ENCODE measurements around the gene SUCLG2.

SUCLG2 gene

DNA sequence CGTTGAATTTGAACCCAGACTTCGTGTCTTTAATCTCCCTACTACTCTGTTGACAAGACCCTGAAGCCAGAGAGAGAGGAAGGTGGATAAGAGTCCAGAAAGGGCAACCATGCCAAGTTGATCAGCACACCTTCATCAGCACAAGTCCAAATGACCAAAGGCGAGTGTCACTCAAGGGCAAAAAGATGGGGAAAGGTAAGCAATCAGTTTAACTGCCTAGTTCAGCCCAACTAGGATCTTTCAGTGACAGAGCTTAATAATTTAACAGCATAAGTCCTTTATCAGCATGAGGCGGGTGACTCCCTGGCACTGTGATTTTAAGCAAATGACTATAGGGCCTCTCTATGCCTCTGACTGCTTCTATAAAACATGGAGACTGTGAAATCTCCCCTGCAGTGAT lies 6.2 kb downstream of the SUCLG2 start:
- TF ChIP-seq, protein P1, sequence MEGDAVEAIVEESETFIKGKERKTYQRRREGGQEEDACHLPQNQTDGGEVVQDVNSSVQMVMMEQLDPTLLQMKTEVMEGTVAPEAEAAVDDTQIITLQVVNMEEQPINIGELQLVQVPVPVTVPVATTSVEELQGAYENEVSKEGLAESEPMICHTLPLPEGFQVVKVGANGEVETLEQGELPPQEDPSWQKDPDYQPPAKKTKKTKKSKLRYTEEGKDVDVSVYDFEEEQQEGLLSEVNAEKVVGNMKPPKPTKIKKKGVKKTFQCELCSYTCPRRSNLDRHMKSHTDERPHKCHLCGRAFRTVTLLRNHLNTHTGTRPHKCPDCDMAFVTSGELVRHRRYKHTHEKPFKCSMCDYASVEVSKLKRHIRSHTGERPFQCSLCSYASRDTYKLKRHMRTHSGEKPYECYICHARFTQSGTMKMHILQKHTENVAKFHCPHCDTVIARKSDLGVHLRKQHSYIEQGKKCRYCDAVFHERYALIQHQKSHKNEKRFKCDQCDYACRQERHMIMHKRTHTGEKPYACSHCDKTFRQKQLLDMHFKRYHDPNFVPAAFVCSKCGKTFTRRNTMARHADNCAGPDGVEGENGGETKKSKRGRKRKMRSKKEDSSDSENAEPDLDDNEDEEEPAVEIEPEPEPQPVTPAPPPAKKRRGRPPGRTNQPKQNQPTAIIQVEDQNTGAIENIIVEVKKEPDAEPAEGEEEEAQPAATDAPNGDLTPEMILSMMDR (IDR thresholded peaks at IDR 0.05; ENCODE audit: control extremely low read depth, extremely low read depth, low read depth, missing control alignments), result no peak
- ChIA-PET POLR2A (no interaction called here), CTCF (interaction anchor here (0.8 to 0.9 kb wide), 2 partner anchors 12 to 16 kb away, joined by 3 read pairs; no protein-coding TSS in a partner anchor)
- no peak for DNase-seq (ENCODE audit: extremely low spot score)

DNA sequence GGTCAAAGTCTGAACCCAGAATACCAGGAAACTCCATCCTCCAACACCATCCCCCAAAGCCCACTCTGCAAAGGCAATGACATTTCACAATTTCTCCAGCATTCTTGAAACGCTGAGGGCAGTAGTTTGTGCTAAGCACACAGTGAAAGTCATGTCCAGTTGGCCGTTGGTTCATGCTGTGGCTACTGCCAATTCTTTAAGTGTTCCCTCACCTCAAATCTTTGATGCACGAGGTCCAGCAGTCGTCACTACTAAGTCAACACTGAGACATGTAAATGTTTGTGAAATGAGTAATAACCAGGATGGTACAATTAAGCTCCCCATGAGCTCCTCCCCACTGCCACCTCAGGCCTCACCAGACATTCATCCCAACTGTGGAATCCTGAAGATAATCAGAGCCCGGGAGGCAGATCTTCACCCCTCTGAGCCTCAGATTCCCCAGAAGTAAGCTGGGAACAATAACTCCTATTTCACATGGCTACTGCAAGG lies 7.0 kb downstream of the SUCLG2 start:
- ChIA-PET POLR2A (no interaction called here), CTCF (interaction anchor here (0.8 kb wide), 1 partner anchor 16 kb away, joined by 3 read pairs; no protein-coding TSS in a partner anchor)
- TF ChIP-seq, protein P1 (IDR thresholded peaks at IDR 0.05; ENCODE audit: control extremely low read depth, extremely low read depth, low read depth, missing control alignments), result no peak
- DNase-seq (ENCODE audit: extremely low spot score), result no peak

DNA sequence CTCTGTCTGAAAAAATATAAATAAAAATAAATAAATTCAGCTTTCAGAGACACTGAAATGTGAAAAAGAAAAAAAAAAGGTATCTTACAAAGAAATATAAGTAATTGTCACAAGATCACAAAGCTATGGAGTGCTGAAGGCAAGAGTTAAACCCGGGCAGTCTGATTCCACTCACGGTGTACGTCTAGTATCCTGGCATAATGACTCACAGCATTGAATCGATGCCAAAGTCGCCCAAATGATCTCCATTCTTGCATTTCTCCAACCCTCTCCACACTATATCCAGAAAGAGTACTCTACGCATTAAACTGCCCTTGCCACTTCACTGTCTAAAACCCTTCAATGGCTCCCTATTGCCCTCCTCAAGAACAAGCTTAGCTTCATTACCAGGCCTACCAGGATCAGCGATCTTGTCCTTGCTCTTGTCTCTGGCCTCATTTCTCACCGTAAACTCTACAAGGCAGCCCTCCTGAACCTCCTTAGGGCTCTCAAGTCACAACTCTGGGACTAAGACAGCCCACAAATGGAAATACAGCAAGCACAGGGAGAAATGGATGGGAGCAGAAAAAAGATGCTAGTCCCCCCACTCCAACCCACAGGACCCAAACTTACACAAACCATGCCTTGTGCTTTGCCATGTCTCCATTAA lies 7.7 kb downstream of the SUCLG2 start:
- DNase-seq (ENCODE audit: extremely low spot score), result no peak
- TF ChIP-seq, protein P1 (IDR thresholded peaks at IDR 0.05; ENCODE audit: control extremely low read depth, extremely low read depth, low read depth, missing control alignments), result no peak
- ChIA-PET POLR2A (no interaction called here), CTCF (no interaction called here)

DNA sequence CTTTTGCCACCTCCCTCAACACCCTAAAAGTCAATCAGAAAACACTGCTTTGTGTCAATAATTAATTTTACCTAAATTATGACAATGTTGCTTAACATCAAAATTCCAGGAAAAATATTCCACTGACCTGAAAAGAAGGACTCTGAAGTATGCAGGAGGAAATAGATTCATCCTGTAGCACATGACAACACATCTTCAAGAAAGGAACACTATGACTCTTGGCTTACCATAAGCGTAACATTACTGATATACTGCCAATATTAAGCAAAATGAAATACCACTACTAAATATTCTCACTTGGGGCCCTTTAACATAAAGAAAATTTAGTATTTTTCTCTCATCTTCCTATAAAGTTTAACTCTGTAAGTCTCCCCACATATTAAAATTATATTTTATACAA lies 9.6 kb downstream of the SUCLG2 start:
- DNase-seq (ENCODE audit: extremely low spot score), result no peak
- CTCF ChIA-PET, result interaction anchor here (1.1 to 1.3 kb wide), 3 partner anchors 11 to 75 kb away, joined by 3 read pairs; no protein-coding TSS in a partner anchor
- POLR2A ChIA-PET, result no interaction called here
- TF ChIP-seq, protein P1 (IDR thresholded peaks at IDR 0.05; ENCODE audit: control extremely low read depth, extremely low read depth, low read depth, missing control alignments), result no peak

DNA sequence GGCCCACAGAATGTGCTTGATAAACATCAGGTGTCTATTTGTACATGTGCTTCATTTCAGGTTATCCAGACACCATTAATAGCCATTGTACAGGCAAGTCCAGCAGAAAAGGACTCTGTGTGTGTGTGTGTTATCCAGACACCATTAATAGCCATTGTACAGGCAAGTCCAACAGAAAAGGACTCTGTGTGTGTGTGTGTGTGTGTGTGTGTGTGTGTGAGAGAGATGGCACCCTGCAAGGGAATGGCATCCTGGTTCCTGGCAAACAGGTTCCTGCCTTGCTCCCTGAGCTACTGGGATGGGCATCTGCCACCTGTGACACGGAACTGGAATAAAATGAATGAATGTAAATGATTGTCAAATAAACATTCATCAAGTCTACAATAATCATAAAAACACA lies 11.7 kb downstream of the SUCLG2 start:
- ChIA-PET POLR2A (no interaction called here), CTCF (interaction anchor here (1.2 to 1.3 kb wide), 2 partner anchors 13 to 21 kb away, joined by 3 to 4 read pairs; no protein-coding TSS in a partner anchor)
- no peak for DNase-seq (ENCODE audit: extremely low spot score)
- TF ChIP-seq, protein P1 (IDR thresholded peaks at IDR 0.05; ENCODE audit: control extremely low read depth, extremely low read depth, low read depth, missing control alignments), result no peak

DNA sequence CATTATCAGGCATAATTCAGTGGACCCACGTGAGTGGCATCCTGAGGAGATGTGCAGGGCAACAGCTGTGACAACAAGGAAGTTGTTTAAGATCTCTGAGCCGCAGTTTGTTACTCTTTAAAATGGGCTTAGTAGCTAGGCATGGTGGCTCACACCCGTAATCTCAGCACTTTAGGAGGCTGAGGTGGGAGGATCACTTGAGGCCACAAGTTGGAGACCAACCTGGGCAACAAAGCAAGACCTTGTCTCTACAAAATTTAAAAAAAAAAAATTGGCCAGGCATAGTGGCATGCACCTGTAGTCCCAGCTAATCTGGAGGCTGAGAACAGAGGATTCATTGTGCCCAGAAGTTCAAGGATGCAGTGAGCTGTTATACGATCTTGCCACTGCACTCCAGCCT lies 12.2 kb downstream of the SUCLG2 start:
- TF ChIP-seq, protein P1 (IDR thresholded peaks at IDR 0.05; ENCODE audit: control extremely low read depth, extremely low read depth, low read depth, missing control alignments), result no peak
- no peak for DNase-seq (ENCODE audit: extremely low spot score)
- ChIA-PET POLR2A (no interaction called here), CTCF (interaction anchor here (1.2 kb wide), 1 partner anchor 12 kb away, joined by 3 read pairs; no protein-coding TSS in a partner anchor)
